SU-DHL-6 (cell line): ENCODE results near the gene MAP2K6.

Source experiments
- H2AFZ ChIP-seq: fragments of 200-600 bp; sonication (generic); 2 replicates; pipeline ENCODE4 v1.6.1; 2014; ENCODE audit warnings: low read depth, mild to moderate bottlenecking, moderate library complexity, mixed read lengths, antibody characterized with exemption, low read length; ENCODE audit not compliant: severe bottlenecking
- H3F3A ChIP-seq: fragments of 200-600 bp; shearing (Covaris generic); 2 replicates; pipeline ENCODE4 v1.6.0; 2016; ENCODE audit warnings: antibody characterized with exemption, mild to moderate bottlenecking; ENCODE audit not compliant: insufficient read depth
- H3K27ac ChIP-seq: fragments of 200-600 bp; sonication (generic); 2 replicates; pipeline ENCODE4 v1.5.1; 2016; ENCODE audit warnings: low read depth, mild to moderate bottlenecking, low read length, moderate library complexity, mixed read lengths
- H3K27me3 ChIP-seq: fragments of 200-600 bp; sonication (generic), shearing (Covaris generic); 2 replicates; pipeline ENCODE4 v1.6.0; 2014; ENCODE audit warnings: mild to moderate bottlenecking, low read length
- H3K36me3 ChIP-seq: fragments of 200-600 bp; sonication (generic); 2 replicates; pipeline ENCODE4 v1.6.1; 2014; ENCODE audit warnings: mild to moderate bottlenecking, low read length, mixed read lengths
- H3K4me2 ChIP-seq: fragments of 300-600, 200-600 bp; shearing (Covaris generic), sonication (generic); 2 replicates; pipeline ENCODE4 v1.6.0; 2014; ENCODE audit warnings: low read length, low read depth, mild to moderate bottlenecking; ENCODE audit not compliant: poor library complexity, severe bottlenecking
- H3K4me3 ChIP-seq: fragments of 200-600 bp; sonication (generic); 2 replicates; pipeline ENCODE4 v1.5.1; 2014; ENCODE audit warnings: antibody characterized with exemption, low read length, mild to moderate bottlenecking, mixed read lengths; ENCODE audit not compliant: insufficient read depth, poor library complexity, severe bottlenecking
- H3K79me2 ChIP-seq: fragments of 200-600 bp; sonication (generic); 2 replicates; pipeline ENCODE4 v1.6.1; 2014; ENCODE audit warnings: mild to moderate bottlenecking, low read length, moderate library complexity; ENCODE audit not compliant: insufficient read depth
- H3K9ac ChIP-seq: fragments of 200-600 bp; sonication (generic); 2 replicates; pipeline ENCODE4 v1.7.0; 2014; ENCODE audit warnings: mild to moderate bottlenecking, low read length
- H3K9me2 ChIP-seq: fragments of 200-600 bp; sonication (generic); replicated peaks from 2 replicates; pipeline ENCODE4 v1.6.1; 2014; ENCODE audit warnings: low read length; ENCODE audit not compliant: insufficient read depth
- H3K9me3 ChIP-seq: fragments of 200-600 bp; sonication (generic); 2 replicates; pipeline ENCODE4 v1.6.1; 2014; ENCODE audit warnings: low read length, mixed read lengths; ENCODE audit not compliant: insufficient read depth
- H4K20me1 ChIP-seq: fragments of 200-600 bp; sonication (generic); 2 replicates; pipeline ENCODE4 v1.6.1; 2014; ENCODE audit warnings: low read depth, mild to moderate bottlenecking, antibody characterized with exemption, low read length, moderate library complexity, mixed read lengths
- EZH2phosphoT487 ChIP-seq: fragments of 200-600 bp; sonication (generic), shearing (Covaris generic); conservative IDR thresholded peaks from 2 replicates; pipeline ENCODE4 v1.6.1; 2018; ENCODE audit warnings: mild to moderate bottlenecking, antibody characterized with exemption, low read length, moderate library complexity, mixed read lengths
- TF ChIP-seq, protein P1 (sequence below): fragments of 200-600 bp; sonication (generic); IDR thresholded peaks from one replicate; pipeline ENCODE4 v1.5.1; 2017; ENCODE audit warnings: antibody characterized with exemption, mild to moderate bottlenecking, low read length, moderate library complexity; ENCODE audit not compliant: insufficient read depth, poor library complexity, severe bottlenecking

Gene MAP2K6

DNA sequence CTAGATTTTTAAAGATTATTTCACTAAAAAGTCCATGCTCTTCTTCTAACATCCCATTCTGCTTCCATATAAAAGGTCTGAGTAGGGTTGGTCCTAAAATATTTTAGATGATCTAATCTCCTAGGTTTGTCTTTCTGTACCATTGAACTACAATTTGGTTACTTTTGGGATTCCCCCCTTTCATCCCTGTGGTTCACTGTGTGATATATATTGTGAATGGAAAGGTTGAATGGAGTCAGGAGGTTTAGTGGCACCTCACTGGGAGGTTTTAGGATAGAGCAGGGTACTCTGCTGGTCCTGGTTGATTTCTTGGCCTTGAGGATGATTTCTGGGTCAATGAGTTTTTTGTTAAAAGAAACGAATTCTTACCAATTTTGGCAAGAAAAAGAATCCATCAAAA, 29.5 kb downstream of the MAP2K6 start:
- Histone ChIP-seq H3F3A (no peaks in the 10 kb centered on the region), H3K79me2 (no peaks in the 10 kb centered on the region), H3K36me3 (no peaks in the 10 kb centered on the region), H4K20me1 (no peaks in the 10 kb centered on the region), H3K9me2 (no peaks in the 10 kb centered on the region), H2AFZ (no peak overlapping the region), H3K4me3 (no peak overlapping the region), H3K9ac (no peak overlapping the region), H3K9me3 (no peaks in the 10 kb centered on the region), H3K27ac (no peak overlapping the region), H3K4me2 (no peak overlapping the region), H3K27me3 (no peaks in the 10 kb centered on the region)
- no peak for TF ChIP-seq EZH2phosphoT487
- TF ChIP-seq, protein P1, sequence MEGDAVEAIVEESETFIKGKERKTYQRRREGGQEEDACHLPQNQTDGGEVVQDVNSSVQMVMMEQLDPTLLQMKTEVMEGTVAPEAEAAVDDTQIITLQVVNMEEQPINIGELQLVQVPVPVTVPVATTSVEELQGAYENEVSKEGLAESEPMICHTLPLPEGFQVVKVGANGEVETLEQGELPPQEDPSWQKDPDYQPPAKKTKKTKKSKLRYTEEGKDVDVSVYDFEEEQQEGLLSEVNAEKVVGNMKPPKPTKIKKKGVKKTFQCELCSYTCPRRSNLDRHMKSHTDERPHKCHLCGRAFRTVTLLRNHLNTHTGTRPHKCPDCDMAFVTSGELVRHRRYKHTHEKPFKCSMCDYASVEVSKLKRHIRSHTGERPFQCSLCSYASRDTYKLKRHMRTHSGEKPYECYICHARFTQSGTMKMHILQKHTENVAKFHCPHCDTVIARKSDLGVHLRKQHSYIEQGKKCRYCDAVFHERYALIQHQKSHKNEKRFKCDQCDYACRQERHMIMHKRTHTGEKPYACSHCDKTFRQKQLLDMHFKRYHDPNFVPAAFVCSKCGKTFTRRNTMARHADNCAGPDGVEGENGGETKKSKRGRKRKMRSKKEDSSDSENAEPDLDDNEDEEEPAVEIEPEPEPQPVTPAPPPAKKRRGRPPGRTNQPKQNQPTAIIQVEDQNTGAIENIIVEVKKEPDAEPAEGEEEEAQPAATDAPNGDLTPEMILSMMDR, result no peak

DNA sequence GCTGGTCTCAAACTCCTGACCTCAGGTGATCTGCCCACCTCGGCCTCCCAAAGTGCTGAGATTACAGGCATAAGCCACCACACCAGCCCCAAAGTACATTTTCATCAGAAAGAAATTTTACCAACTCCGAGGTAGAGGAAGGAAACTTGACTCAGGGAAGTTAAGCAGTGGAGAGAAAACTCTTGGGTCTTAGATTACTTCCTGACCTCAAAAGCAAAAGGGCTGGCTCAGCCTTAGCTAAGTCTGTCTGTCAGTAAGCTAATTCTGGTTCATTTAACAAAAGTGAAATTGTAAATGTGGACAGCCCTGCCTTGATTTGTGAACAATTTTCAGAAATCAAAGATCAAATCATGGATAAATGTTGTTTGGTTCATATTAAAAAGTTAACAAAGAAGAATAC, 30.6 kb downstream of the MAP2K6 start:
- Histone ChIP-seq H2AFZ (no peak overlapping the region), H3K9me3 (no peaks in the 10 kb centered on the region), H3K9ac (no peak overlapping the region), H3K9me2 (no peaks in the 10 kb centered on the region), H4K20me1 (no peaks in the 10 kb centered on the region), H3K36me3 (no peaks in the 10 kb centered on the region), H3K4me2 (no peak overlapping the region), H3K27me3 (no peaks in the 10 kb centered on the region), H3F3A (no peaks in the 10 kb centered on the region), H3K27ac (no peak overlapping the region), H3K79me2 (no peaks in the 10 kb centered on the region), H3K4me3 (no peak overlapping the region)
- no peak for TF ChIP-seq EZH2phosphoT487
- TF ChIP-seq, protein P1, result no peak

- Histone ChIP-seq H3K27me3 (no peaks in the 10 kb centered on the region), H3K4me3 (no peak overlapping the region), H3K9me2 (no peaks in the 10 kb centered on the region), H3K9ac (no peak overlapping the region), H3K79me2 (no peaks in the 10 kb centered on the region), H3K36me3 (no peaks in the 10 kb centered on the region), H3K27ac (no peak overlapping the region), H4K20me1 (no peaks in the 10 kb centered on the region), H3F3A (no peaks in the 10 kb centered on the region), H3K4me2 (no peak overlapping the region), H2AFZ (no peak overlapping the region), H3K9me3 (no peaks in the 10 kb centered on the region)
- TF ChIP-seq EZH2phosphoT487, result no peak
- TF ChIP-seq, protein P1, result no peak
Observed at GRCh38 chr17:69447726-69448125, 33.2 kb downstream of the MAP2K6 start.
